HUDEP-2 (cell line): ENCODE data around the gene MAP3K2.
A peak's percentile ranks its signal among the peaks of the same experiment; 100 is the strongest.
"Not testable (repeated sequence)": the region's sequence is repeated elsewhere in the genome, so short reads cannot be mapped to it uniquely, and the experiment has no call there.

ENCODE experiments used
- DNase-seq, 76 experiments: peaks; one replicate each; lab custom pipeline; 2025; ENCODE audit not compliant: unreplicated experiment in 76 of 76; lab: John Stamatoyannopoulos, UW

Gene MAP3K2

GRCh38 chr2:127356531-127356930 lies 31.2 kb downstream of the MAP3K2 start:
- no peak for DNase-seq

GRCh38 chr2:127355407-127356008 lies 32.3 kb downstream of the MAP3K2 start:
- DNase-seq = peak in 17 of 76 experiments; percentile 2 to 29 (median 11)

GRCh38 chr2:127353873-127354676 lies 33.7 kb downstream of the MAP3K2 start:
- DNase-seq = not testable (repeated sequence)

- DNase-seq = not testable (repeated sequence)
Measured at GRCh38 chr2:127353223-127353622, 34.6 kb downstream of the MAP3K2 start.

- DNase-seq = no peak
Measured at GRCh38 chr2:127351603-127352002, 36.2 kb downstream of the MAP3K2 start.

GRCh38 chr2:127348426-127349000 lies 39.3 kb downstream of the MAP3K2 start:
- DNase-seq = no peak

- DNase-seq = no peak
Measured at GRCh38 chr2:127347734-127348392, 39.9 kb downstream of the MAP3K2 start.

GRCh38 chr2:127347015-127347414 lies 40.8 kb downstream of the MAP3K2 start:
- no peak for DNase-seq

GRCh38 chr2:127343277-127343676 lies 44.5 kb downstream of the MAP3K2 start:
- no peak for DNase-seq

- DNase-seq = no peak
Measured at GRCh38 chr2:127342101-127342500, 45.7 kb downstream of the MAP3K2 start.

GRCh38 chr2:127332335-127332734 lies 55.4 kb downstream of the MAP3K2 start:
- no peak for DNase-seq

- DNase-seq = no peak
Measured at GRCh38 chr2:127330753-127331152, 57.0 kb downstream of the MAP3K2 start.

GRCh38 chr2:127326289-127326945 lies 61.4 kb downstream of the MAP3K2 start:
- no peak for DNase-seq

GRCh38 chr2:127324635-127325034 lies 63.1 kb downstream of the MAP3K2 start:
- peak in 19 of 76 experiments; percentile 3 to 44 (median 16) for DNase-seq

- DNase-seq = no peak
Measured at GRCh38 chr2:127321303-127321702, 66.5 kb downstream of the MAP3K2 start.

- no peak for DNase-seq
Measured at GRCh38 chr2:127320586-127321275, 67.0 kb downstream of the MAP3K2 start.

GRCh38 chr2:127320067-127320466 lies 67.7 kb downstream of the MAP3K2 start:
- DNase-seq = no peak

GRCh38 chr2:127314193-127314988 lies 73.4 kb downstream of the MAP3K2 start:
- DNase-seq = no peak

- DNase-seq = no peak
Measured at GRCh38 chr2:127313406-127313805, 74.4 kb downstream of the MAP3K2 start.
